T-helper 1 cell treated with Interleukin-12 subunit alpha and Interleukin-12 subunit beta and Interleukin-4 antibody, amounts not matched to agents 30 μg/mL and 1 μg/mL, for 36 hours (primary cell): ENCODE data around the gene DYNAP.

ENCODE experiments used
- H3K27ac Mint-ChIP-seq: one replicate; pipeline ENCODE4 v1.8.0; 2021; ENCODE audit warnings: mild to moderate bottlenecking, mixed read lengths
- H3K27me3 Mint-ChIP-seq: one replicate; pipeline ENCODE4 v1.8.0; 2021; ENCODE audit warnings: low read depth, mixed read lengths
- H3K36me3 Mint-ChIP-seq: one replicate; pipeline ENCODE4 v1.8.0; 2021; ENCODE audit warnings: low read depth, mixed read lengths
- H3K4me1 Mint-ChIP-seq: one replicate; pipeline ENCODE4 v1.8.0; 2021; ENCODE audit warnings: low read depth, mixed read lengths
- H3K4me3 Mint-ChIP-seq: one replicate; pipeline ENCODE4 v1.8.0; 2021; ENCODE audit warnings: mild to moderate bottlenecking, moderate library complexity, mixed read lengths
- H3K9me3 Mint-ChIP-seq: one replicate; pipeline ENCODE4 v1.8.0; 2021; ENCODE audit warnings: mixed read lengths

DYNAP gene

DNA sequence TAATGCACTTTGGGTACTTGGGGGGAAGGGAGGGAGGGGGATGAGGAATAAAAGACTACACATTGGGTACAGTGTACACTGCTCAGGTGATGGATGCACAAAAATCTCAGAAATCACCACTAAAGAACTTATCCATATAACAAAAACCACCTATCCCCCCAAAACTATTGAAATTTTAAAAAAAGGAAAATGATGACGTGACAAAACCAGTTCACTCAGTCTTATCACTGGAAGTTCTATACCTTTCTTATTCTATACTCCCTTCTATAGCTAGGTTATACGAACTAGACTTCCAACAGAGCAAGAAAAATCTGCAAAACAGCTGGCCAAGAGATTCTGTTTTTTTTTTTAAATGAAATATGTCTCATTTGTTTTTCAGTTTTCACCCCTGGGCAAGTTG is 20.8 kb downstream of the DYNAP start:
- Mint-ChIP-seq H3K4me3 (no peak overlapping the region), H3K36me3 (no peaks in the 10 kb centered on the region), H3K4me1 (peaks cover 7% of the 10 kb centered on the region), H3K9me3 (no peaks in the 10 kb centered on the region), H3K27ac (no peak overlapping the region), H3K27me3 (peaks cover 3% of the 10 kb centered on the region)

DNA sequence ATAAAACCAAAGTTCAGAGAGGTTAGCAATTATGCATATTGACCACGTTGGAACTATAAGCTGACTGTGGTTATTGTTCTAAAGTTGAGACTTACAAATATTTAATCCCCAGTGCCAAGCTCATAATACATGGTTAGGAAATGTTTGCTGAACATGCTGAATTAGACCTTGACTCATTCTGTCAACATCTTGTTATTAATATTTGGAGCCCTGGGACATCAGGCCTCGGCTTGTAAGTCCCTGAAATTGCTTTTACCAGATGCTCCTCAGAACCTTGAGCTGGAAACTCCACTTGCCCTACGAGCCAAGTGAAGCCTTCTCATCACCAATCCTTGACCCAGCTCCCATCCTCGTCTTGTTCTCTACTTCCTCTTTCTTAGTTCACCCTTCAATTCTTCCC is 21.2 kb downstream of the DYNAP start:
- H3K36me3 Mint-ChIP-seq: no peaks in the 10 kb centered on the region
- no peaks in the 10 kb centered on the region for H3K9me3 Mint-ChIP-seq
- H3K4me3 Mint-ChIP-seq: no peak overlapping the region
- H3K27me3 Mint-ChIP-seq: peaks cover 3% of the 10 kb centered on the region
- H3K27ac Mint-ChIP-seq: no peak overlapping the region
- H3K4me1 Mint-ChIP-seq: peaks cover 8% of the 10 kb centered on the region

DNA sequence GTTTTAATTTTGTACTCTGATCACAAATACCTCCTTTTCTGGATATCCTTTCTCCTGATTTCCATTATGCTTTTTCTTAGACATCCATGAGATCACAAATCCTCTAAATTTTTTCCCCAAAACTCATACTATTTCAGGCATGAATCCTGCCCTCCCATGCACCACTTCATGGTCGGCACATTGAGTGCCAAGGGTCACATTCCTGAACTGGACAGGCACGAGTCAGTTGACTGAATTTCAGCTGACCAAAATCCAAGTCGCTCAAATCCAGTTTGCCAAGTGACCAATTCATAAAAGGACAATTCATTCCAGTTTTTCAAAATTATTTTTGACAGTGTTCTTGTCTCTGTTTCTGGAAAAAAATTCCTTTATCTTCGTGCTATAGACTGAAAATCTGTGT is 22.1 kb downstream of the DYNAP start:
- Mint-ChIP-seq H3K27ac (no peak overlapping the region), H3K27me3 (peaks cover 3% of the 10 kb centered on the region), H3K36me3 (no peaks in the 10 kb centered on the region), H3K4me3 (no peak overlapping the region), H3K4me1 (peaks cover 5% of the 10 kb centered on the region), H3K9me3 (no peaks in the 10 kb centered on the region)

DNA sequence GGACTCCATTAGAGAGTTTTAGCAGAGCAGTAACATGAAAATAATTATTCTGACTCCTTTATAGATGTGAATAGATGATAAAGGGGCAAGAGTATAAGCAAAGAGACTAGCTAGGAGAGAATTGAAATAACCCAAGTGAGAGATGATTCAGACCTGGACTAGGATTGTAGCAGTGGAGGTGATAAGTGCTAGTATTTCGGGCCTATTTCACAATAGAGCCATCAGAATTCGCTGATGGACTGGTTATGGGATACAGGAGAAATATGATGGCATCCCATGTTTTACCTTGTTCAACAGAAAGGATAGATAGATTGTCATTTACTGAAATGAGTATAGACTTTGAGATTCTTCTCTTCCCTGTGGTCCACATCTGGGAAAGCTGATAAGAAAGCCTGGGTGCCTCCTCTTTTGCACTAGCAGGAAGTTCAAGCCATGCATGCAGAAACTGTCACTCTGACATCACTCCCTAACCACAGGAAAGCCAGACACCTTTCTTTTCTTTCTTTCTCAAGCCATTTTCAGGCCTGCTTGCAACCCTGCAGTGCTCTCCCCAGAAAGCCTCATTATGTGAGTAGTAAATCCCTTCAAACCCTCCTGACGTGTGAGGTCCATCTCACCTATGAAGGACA is 25.3 kb downstream of the DYNAP start:
- no peaks in the 10 kb centered on the region for H3K9me3 Mint-ChIP-seq
- H3K4me3 Mint-ChIP-seq: no peak overlapping the region
- peaks cover 4% of the 10 kb centered on the region for H3K4me1 Mint-ChIP-seq
- H3K27ac Mint-ChIP-seq: no peak overlapping the region
- H3K36me3 Mint-ChIP-seq: no peaks in the 10 kb centered on the region
- H3K27me3 Mint-ChIP-seq: no peaks in the 10 kb centered on the region

DNA sequence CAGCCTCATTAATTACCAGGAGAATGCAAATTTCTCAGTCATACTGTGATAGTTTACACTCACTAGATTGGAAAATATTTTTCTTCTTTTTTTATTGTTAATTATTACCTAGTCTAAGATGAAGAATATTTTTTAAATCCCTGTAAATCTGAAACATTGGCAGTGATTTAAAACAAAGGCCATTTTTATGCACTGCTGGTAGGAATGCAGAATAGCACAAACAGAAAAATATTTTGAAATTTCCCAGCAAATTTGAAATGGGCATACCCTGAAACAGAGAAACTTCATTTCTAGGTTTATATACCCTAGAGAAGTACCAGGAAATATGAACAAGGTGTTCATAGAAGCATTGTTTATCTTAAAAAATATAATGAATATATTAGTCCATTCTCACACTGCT is 31.0 kb downstream of the DYNAP start:
- no peaks in the 10 kb centered on the region for H3K4me1 Mint-ChIP-seq
- H3K27ac Mint-ChIP-seq: no peak overlapping the region
- no peaks in the 10 kb centered on the region for H3K36me3 Mint-ChIP-seq
- no peaks in the 10 kb centered on the region for H3K9me3 Mint-ChIP-seq
- H3K27me3 Mint-ChIP-seq: no peaks in the 10 kb centered on the region
- no peak overlapping the region for H3K4me3 Mint-ChIP-seq

DNA sequence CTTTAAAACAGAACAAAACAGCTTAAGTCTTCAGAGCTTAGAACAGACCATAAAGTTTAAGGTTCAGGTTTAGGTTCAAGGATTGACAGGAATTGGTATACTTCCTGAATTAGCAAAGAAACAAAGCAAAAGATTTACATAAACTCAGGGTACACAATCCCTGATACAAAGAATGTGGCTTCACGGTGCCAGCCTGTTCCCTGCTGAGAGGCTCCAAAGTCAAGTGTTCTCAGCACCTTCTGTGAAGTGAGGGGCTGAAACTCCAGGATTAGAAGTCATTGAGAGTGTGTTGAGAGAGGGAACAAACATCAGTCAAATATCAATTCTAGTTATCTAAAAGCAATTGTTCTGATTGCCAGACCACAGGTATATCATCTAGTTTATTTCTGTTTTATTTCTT is 35.7 kb downstream of the DYNAP start:
- Mint-ChIP-seq H3K9me3 (no peaks in the 10 kb centered on the region), H3K4me3 (no peak overlapping the region), H3K36me3 (no peaks in the 10 kb centered on the region), H3K27me3 (no peaks in the 10 kb centered on the region), H3K4me1 (no peaks in the 10 kb centered on the region), H3K27ac (no peak overlapping the region)

DNA sequence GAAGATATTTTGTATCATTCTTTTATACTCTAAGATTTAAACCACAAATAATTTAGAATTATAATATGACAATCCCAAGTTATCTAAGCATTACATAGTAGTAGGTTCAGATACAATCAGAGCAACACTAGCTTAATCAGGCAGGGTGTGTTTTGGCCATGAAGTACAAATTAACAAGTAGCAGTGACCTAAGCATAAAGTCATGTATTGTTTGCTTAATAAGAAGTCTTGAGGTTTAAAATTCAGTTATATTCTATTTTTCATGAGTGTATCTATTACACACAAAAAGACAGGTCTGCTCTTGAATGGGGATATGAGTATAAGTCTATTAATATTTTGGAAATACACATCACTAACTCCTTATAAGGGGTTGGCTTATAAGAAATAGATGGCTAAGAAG is 39.9 kb downstream of the DYNAP start:
- Mint-ChIP-seq H3K9me3 (no peaks in the 10 kb centered on the region), H3K4me3 (no peak overlapping the region), H3K27me3 (no peaks in the 10 kb centered on the region), H3K4me1 (no peaks in the 10 kb centered on the region), H3K36me3 (no peaks in the 10 kb centered on the region), H3K27ac (no peak overlapping the region)

DNA sequence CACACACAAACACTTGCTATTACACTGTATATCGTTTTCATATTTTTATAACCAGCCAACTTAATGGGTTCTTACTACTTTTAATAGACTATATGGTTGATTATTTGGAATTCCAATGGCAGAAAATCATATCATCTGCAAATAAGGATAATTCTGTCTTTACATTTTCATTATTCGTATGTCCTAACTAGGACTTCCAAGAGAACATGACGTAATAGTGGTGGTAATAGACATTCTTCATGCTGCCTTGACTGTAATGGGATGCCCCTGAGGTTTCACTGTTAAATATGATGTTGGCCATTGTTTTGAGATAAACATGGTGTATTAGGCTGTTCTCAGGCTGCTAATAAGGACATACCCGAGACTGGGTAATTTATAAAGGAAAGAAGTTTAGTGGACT is 45.2 kb downstream of the DYNAP start:
- no peak overlapping the region for H3K27ac Mint-ChIP-seq
- H3K9me3 Mint-ChIP-seq: no peaks in the 10 kb centered on the region
- peaks cover 1% of the 10 kb centered on the region for H3K27me3 Mint-ChIP-seq
- H3K4me3 Mint-ChIP-seq: no peak overlapping the region
- H3K36me3 Mint-ChIP-seq: no peaks in the 10 kb centered on the region
- no peaks in the 10 kb centered on the region for H3K4me1 Mint-ChIP-seq

DNA sequence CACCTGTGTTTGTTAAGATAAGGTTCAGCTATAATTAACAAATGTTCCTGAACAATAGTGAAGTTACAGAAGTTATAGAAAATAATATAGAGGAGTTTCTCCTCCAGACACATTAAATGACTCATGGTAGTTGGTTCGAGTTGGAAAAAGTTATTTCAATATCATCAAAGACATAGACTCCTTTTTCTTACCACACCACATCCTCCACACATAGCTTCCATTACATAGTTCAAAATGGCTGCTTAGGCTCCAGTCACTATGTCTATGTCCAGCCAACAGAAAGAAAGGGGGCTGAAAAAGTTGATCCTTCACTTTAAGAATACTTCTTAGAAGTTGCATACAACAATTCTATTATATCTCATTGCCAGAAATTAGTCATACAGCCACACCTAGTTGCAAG is 50.7 kb downstream of the DYNAP start:
- Mint-ChIP-seq H3K36me3 (no peaks in the 10 kb centered on the region), H3K4me1 (no peaks in the 10 kb centered on the region), H3K27me3 (peaks cover 9% of the 10 kb centered on the region), H3K9me3 (no peaks in the 10 kb centered on the region), H3K27ac (no peak overlapping the region), H3K4me3 (no peak overlapping the region)

DNA sequence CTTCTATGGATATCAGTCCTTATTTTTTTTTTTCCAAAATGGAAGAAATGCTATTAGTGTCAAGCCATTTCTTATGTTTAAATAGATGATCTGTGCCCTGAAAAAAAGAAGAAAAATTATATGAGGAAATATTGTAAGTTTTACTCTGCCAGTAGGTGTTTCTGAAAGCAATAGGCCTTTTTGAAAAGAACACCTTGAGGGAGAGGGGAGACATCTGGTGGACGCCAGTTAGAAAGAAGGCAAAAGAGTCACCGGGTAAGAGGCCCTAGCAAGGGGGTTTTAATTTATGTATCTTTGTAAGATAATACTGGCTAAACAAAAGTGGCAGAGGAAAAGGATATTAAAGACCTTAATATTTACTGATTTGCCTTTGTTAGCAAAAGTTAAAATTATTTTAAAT is 56.1 kb downstream of the DYNAP start:
- Mint-ChIP-seq H3K4me1 (no peaks in the 10 kb centered on the region), H3K4me3 (no peak overlapping the region), H3K27me3 (peaks cover 8% of the 10 kb centered on the region), H3K9me3 (no peaks in the 10 kb centered on the region), H3K36me3 (no peaks in the 10 kb centered on the region), H3K27ac (no peak overlapping the region)
